Caco-2 (cell line): ENCODE data around the gene DOCK10. TPM values are rescaled to one million over a fixed set of nuclear protein-coding genes. Genes with fewer than 3 reads are reported as not detected.

Experiments
- BruUV-seq: library from RNA; stranded (reverse); fragments of 400-500 nt; replicated peaks from 2 replicates; lab custom pipeline; 2021; lab: Mats Ljungman, UMichigan
- CTCF ChIA-PET: fragments of 300-600 bp; sonication (Branson Sonifier 250); formaldehyde crosslinking; loops from one replicate; lab custom pipeline; 2022; ENCODE audit warnings: antibody characterized with exemption; lab: Charles Lee
- POLR2A ChIA-PET: fragments of 300-600 bp; sonication (Branson Sonifier 250); formaldehyde crosslinking; loops from one replicate; lab custom pipeline; 2022; ENCODE audit warnings: antibody characterized with exemption; lab: Charles Lee
- DNase-seq, 2 experiments: peaks; one replicate each; pipeline versions ENCODE4 v3.0.0 to v3.0.0-alpha.2; 2020 to 2022
- H3K27me3 ChIP-seq: replicated peaks from 2 replicates; pipeline ENCODE4 v1.6.0; 2011; ENCODE audit warnings: low read length; ENCODE audit not compliant: control insufficient read depth, insufficient read depth
- H3K36me3 ChIP-seq: 2 replicates; pipeline ENCODE4 v1.5.1; 2011; ENCODE audit warnings: low read length; ENCODE audit not compliant: control insufficient read depth, insufficient read depth
- H3K4me1 ChIP-seq: fragments of 250-450 bp; sonication (Bioruptor Pico); 2 replicates; pipeline ENCODE4 v1.5.1; 2020; ENCODE audit warnings: mild to moderate bottlenecking
- H3K4me3 ChIP-seq: 2 replicates; pipeline ENCODE4 v1.5.1; 2011; ENCODE audit warnings: low read depth, mild to moderate bottlenecking, control low read depth, low read length
- H3K9me3 ChIP-seq: fragments of 250-450 bp; sonication (Bioruptor Pico); 2 replicates; pipeline ENCODE4 v1.5.1; 2020; ENCODE audit warnings: mild to moderate bottlenecking, moderate library complexity
- H3K27ac Mint-ChIP-seq: one replicate; pipeline ENCODE4 v1.8.0; 2022; ENCODE audit warnings: mixed read lengths; ENCODE audit not compliant: unreplicated experiment
- H3K27me3 Mint-ChIP-seq: one replicate; pipeline ENCODE4 v1.8.0; 2022; ENCODE audit warnings: mixed read lengths; ENCODE audit not compliant: insufficient read depth, unreplicated experiment
- H3K36me3 Mint-ChIP-seq: one replicate; pipeline ENCODE4 v1.8.0; 2022; ENCODE audit warnings: mild to moderate bottlenecking, mixed read lengths; ENCODE audit not compliant: insufficient read depth, unreplicated experiment
- H3K4me1 Mint-ChIP-seq: one replicate; pipeline ENCODE4 v1.8.0; 2022; ENCODE audit warnings: low read depth, mixed read lengths; ENCODE audit not compliant: unreplicated experiment
- H3K4me3 Mint-ChIP-seq: one replicate; pipeline ENCODE4 v1.8.0; 2022; ENCODE audit warnings: mild to moderate bottlenecking, moderate library complexity, mixed read lengths; ENCODE audit not compliant: unreplicated experiment
- H3K9me3 Mint-ChIP-seq: one replicate; pipeline ENCODE4 v1.8.0; 2022; ENCODE audit warnings: mixed read lengths; ENCODE audit not compliant: unreplicated experiment
- intact Hi-C: fragments of 100-400 bp; cut with micrococcal nuclease; formaldehyde crosslinking; loops from one replicate; pipeline ENCODE4 v1.10.0; 2022; ENCODE audit not compliant: unreplicated experiment
- total RNA-seq: library from RNA; stranded (reverse); gene quantifications from 2 replicates; pipeline ENCODE4 v1.2.3, GENCODE V29; 2022
- TF ChIP-seq, protein P1 (sequence below), 2 experiments: fragments of 200-600 bp in 1 of 2; IDR thresholded peaks; 1 replicate in 1 of 2; 2 replicates in 1 of 2; pipeline versions ENCODE4 v1.5.1 to v1.8.0; 2011 to 2022; ENCODE audit warnings: antibody characterized with exemption in 1 of 2, control low read depth in 1 of 2, inconsistent platforms in 1 of 2, low read depth in 1 of 2, low read length in 1 of 2, mild to moderate bottlenecking in 1 of 2, moderate library complexity in 1 of 2; ENCODE audit not compliant: insufficient read depth in 1 of 2, severe bottlenecking in 1 of 2, unreplicated experiment in 1 of 2

The DOCK10 gene
- total RNA-seq, 1 experiment from 2014 or later = not detected

DNA sequence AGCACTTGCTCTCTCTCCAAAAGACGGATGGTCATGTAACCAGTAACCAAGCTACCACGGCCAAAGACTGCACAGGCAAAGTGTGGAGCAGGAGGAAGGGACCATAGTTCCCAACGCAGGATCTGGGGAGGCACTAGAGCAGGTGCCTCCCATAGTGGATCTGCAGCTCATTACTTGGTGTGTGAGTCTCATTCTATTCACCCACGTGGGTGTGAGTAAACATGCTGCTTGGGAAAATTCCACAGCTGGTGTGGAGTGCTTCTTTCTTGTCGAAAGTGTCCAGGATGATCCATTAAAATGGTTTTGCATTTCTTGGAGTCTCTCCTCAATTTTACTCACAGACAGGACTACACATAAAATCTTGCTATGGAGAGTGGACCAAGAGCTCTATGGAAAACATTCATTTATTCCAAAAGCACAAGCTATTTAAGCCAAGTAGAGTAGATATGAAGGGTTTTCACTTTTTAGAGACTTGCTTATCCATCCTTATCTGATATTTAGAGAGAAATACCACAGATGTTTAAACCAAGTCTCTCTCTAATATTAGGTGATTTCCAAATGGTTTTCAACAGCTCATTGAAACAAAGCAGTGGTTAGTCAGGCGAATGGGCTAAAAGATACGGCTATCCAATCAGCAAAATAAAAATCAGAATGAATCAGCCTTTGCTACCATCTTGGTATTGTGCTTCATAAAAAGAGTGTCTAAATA, 221.8 kb downstream of the DOCK10 start:
- Histone ChIP-seq H3K36me3 (no peaks in the 10 kb centered on the region), H3K4me1 (no peaks in the 10 kb centered on the region), H3K27me3 (no peaks in the 10 kb centered on the region), H3K4me3 (no peak overlapping the region), H3K9me3 (no peaks in the 10 kb centered on the region)
- Mint-ChIP-seq H3K36me3 (no peaks in the 10 kb centered on the region), H3K4me3 (no peak overlapping the region), H3K27me3 (no peaks in the 10 kb centered on the region), H3K9me3 (no peaks in the 10 kb centered on the region), H3K4me1 (no peaks in the 10 kb centered on the region), H3K27ac (no peak overlapping the region)
- BruUV-seq = no TSS peak
- POLR2A ChIA-PET = no interaction called here
- TF ChIP-seq, protein P1, sequence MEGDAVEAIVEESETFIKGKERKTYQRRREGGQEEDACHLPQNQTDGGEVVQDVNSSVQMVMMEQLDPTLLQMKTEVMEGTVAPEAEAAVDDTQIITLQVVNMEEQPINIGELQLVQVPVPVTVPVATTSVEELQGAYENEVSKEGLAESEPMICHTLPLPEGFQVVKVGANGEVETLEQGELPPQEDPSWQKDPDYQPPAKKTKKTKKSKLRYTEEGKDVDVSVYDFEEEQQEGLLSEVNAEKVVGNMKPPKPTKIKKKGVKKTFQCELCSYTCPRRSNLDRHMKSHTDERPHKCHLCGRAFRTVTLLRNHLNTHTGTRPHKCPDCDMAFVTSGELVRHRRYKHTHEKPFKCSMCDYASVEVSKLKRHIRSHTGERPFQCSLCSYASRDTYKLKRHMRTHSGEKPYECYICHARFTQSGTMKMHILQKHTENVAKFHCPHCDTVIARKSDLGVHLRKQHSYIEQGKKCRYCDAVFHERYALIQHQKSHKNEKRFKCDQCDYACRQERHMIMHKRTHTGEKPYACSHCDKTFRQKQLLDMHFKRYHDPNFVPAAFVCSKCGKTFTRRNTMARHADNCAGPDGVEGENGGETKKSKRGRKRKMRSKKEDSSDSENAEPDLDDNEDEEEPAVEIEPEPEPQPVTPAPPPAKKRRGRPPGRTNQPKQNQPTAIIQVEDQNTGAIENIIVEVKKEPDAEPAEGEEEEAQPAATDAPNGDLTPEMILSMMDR (IDR thresholded peaks at IDR 0.05; ENCODE audit: insufficient read depth in 1 of 2, low read depth in 1 of 2, low read length in 1 of 2, severe bottlenecking in 1 of 2, unreplicated experiment in 1 of 2) = no peak
- DNase-seq = no peak
- CTCF ChIA-PET = no interaction called here
- intact Hi-C loops = no loop called here

DNA sequence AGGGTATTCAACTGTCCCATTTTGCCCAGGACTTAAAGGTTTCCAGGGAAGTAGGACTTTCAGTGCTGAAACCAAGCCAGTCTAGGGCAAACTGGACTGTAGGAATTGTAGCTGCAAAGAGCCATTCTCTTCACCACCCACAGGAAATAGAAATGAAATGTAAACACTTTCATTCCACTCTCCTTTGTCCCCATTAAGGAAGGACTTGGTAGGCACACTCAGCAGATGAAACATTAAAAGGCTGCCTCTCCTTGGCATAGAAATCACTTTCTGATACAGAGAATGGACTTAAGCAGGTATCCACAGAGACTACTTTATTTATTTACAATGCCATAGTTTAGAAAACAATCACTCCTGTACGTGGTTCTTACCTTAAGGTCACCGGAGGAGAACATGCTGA, 223.2 kb downstream of the DOCK10 start:
- Histone ChIP-seq H3K9me3 (no peaks in the 10 kb centered on the region), H3K36me3 (no peaks in the 10 kb centered on the region), H3K27me3 (no peaks in the 10 kb centered on the region), H3K4me1 (no peaks in the 10 kb centered on the region), H3K4me3 (no peak overlapping the region)
- no peak for DNase-seq
- Mint-ChIP-seq H3K27ac (no peak overlapping the region), H3K4me1 (no peaks in the 10 kb centered on the region), H3K27me3 (no peaks in the 10 kb centered on the region), H3K4me3 (no peak overlapping the region), H3K9me3 (no peaks in the 10 kb centered on the region), H3K36me3 (no peaks in the 10 kb centered on the region)
- intact Hi-C loops = no loop called here
- POLR2A ChIA-PET = no interaction called here
- TF ChIP-seq, protein P1 (IDR thresholded peaks at IDR 0.05; ENCODE audit: insufficient read depth in 1 of 2, low read depth in 1 of 2, low read length in 1 of 2, severe bottlenecking in 1 of 2, unreplicated experiment in 1 of 2) = no peak
- CTCF ChIA-PET = no interaction called here
- BruUV-seq = no TSS peak

DNA sequence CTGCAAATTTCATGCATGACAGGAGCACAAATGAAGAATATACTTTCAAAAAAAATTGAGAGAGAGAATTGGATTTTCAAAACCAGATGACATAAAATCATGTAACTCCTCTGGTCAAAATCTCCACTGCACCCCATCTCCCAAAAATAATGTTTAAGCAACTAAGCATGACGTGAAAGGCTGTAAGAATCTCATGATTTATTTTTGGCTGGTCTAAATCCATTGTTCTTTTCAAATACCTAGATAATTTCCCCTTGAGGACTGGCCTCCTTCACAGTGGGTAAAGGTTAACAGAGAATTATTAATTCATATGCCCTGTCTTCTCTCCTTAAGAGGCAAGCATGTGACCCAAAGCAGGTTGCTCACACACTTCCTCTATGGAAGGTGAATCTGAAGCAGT, 224.6 kb downstream of the DOCK10 start:
- no peak for DNase-seq
- CTCF ChIA-PET = no interaction called here
- TF ChIP-seq, protein P1 (IDR thresholded peaks at IDR 0.05; ENCODE audit: insufficient read depth in 1 of 2, low read depth in 1 of 2, low read length in 1 of 2, severe bottlenecking in 1 of 2, unreplicated experiment in 1 of 2) = no peak
- H3K27me3 ChIP-seq = no peaks in the 10 kb centered on the region
- H3K27me3 Mint-ChIP-seq = no peaks in the 10 kb centered on the region
- BruUV-seq = no TSS peak
- H3K4me3 Mint-ChIP-seq = no peak overlapping the region
- no peaks in the 10 kb centered on the region for H3K36me3 Mint-ChIP-seq
- POLR2A ChIA-PET = no interaction called here
- intact Hi-C loops = no loop called here
- no peaks in the 10 kb centered on the region for H3K4me1 Mint-ChIP-seq
- no peak overlapping the region for H3K27ac Mint-ChIP-seq
- no peaks in the 10 kb centered on the region for H3K36me3 ChIP-seq
- no peaks in the 10 kb centered on the region for H3K4me1 ChIP-seq
- H3K9me3 ChIP-seq = no peaks in the 10 kb centered on the region
- H3K9me3 Mint-ChIP-seq = no peaks in the 10 kb centered on the region
- no peak overlapping the region for H3K4me3 ChIP-seq
